Measurements from ENCODE around the gene COL18A1. TPM values are rescaled to one million over a fixed set of nuclear protein-coding genes. Genes with fewer than 3 reads are reported as not detected.
A peak's percentile ranks its signal among the peaks of the same experiment; 100 is the strongest.

Gene COL18A1
- total RNA-seq, 2 experiments from 2014 or later: 8.0 to 8.8 TPM

DNA sequence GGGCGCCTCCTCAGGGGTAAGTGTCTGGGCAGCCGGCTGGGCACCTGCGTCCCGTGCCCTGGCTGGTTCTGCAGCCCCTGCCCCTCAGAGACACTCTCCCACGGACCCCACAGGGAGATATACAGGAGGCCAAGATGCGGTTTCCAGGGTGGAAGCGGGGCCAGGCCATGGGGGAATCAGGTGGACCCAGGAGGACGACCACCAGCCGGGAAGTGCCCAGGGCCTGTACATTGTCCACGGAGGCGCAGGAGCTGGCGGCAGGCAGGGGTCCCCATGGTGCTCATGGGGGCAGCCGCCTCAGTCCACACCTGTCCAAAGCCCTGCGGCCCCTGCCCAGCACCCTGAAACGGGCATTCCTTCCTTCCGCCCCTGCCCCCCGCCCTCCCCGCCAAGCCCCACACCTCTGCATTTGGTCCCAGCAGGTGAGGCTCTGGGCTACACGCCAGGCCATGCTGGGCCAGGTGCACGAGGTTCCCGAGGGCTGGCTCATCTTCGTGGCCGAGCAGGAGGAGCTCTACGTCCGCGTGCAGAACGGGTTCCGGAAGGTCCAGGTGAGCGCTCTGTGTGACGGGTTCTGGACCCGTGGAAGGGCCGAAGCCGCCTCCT is 100.6 kb downstream of the COL18A1 start:
- H3K4me1 Mint-ChIP-seq: no peaks in the 10 kb centered on the region
- no peaks in the 10 kb centered on the region for H3K9me3 Mint-ChIP-seq (ENCODE audit: low read depth)
- ChIA-PET POLR2A (no interaction called here), CTCF (interaction anchor here (0.6 to 0.7 kb wide), 2 partner anchors 22 to 415 kb away, joined by 3 read pairs; no protein-coding TSS in a partner anchor)
- DNase-seq (no peak), ATAC-seq (no peak)
- no peaks in the 10 kb centered on the region for H3K27me3 Mint-ChIP-seq
- intact Hi-C loops (cut with DNase I, micrococcal nuclease): no loop called here
- H3K4me3 Mint-ChIP-seq: no peak overlapping the region
- no peak overlapping the region for H3K27ac Mint-ChIP-seq
- no peaks in the 10 kb centered on the region for H3K36me3 Mint-ChIP-seq (ENCODE audit: low read depth)

DNA sequence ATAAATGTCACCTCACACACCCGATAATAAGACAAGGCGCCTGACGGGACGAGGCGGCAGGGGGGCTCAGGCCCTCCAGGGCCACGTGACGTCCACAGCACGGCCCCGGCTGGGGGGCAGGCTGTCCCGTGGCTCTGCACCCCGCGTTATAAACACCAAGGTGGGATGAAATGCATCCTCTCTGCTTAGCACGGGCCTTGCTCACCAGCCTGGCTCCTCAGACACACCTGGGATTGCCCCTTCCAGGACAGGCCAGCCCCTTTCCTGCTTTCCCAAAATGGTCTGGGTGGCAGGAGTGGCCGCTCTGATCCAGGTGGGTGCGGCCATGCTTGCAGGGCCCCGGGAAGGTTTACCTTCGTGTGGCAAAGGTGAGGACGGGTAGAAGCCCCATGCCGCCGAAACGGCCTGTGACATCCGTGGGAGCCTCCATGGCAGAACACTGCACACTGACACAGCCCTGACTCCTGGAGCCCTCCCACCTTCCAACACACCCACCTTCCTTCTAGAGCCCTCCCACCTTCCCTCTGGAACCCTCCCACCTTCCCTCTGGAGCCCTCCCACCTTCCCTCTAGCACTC is 101.4 kb downstream of the COL18A1 start:
- no peak for ATAC-seq
- CTCF ChIA-PET: interaction anchor here (0.7 kb wide), 1 partner anchor 414 kb away, joined by 3 read pairs; no protein-coding TSS in a partner anchor

DNA sequence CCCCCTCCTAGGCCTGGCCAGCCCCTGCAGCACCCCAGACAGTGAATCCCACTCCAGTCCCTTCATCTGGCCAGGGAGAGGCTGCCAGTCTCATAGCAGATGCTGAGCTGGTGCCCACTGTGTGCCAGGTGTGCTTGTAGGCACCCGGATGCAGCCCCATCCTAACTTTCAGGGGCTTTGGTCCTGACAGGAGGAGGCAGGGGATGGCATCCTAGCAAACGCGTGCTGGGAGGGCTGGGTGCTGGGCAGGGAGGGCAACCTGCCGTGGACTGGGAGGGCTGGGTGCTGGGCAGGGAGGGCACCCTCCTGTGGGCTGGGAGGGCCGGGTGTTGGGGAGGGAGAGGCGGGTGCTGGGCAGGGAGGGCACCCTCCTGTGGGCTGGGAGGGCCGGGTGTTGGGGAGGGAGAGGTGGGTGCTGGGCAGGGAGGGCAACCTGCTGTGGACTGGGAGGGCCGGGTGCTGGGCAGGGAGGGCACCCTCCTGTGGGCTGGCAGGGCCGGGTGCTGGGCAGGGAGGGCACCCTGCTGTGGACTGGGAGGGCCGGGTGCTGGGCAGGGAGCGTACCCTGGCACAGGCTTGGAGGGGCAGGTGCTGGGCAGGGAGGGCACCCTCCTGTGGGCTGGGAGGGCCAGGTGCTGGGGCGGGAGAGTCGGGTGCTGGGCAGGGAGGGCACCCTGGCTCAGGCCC is 102.0 kb downstream of the COL18A1 start:
- POLR2A ChIA-PET: no interaction called here
- ATAC-seq: no peak
- DNase-seq: no peak

More for the DNA sequence above, 101.4 kb downstream of the COL18A1 start:
- no peaks in the 10 kb centered on the region for H3K9me3 Mint-ChIP-seq (ENCODE audit: low read depth)
- intact Hi-C loops (cut with DNase I, micrococcal nuclease): no loop called here
- H3K4me3 Mint-ChIP-seq: no peak overlapping the region
- no peak for DNase-seq
- no peaks in the 10 kb centered on the region for H3K4me1 Mint-ChIP-seq
- H3K36me3 Mint-ChIP-seq (ENCODE audit: low read depth): no peaks in the 10 kb centered on the region
- no peaks in the 10 kb centered on the region for H3K27me3 Mint-ChIP-seq
- POLR2A ChIA-PET: no interaction called here
- H3K27ac Mint-ChIP-seq: no peak overlapping the region

DNA sequence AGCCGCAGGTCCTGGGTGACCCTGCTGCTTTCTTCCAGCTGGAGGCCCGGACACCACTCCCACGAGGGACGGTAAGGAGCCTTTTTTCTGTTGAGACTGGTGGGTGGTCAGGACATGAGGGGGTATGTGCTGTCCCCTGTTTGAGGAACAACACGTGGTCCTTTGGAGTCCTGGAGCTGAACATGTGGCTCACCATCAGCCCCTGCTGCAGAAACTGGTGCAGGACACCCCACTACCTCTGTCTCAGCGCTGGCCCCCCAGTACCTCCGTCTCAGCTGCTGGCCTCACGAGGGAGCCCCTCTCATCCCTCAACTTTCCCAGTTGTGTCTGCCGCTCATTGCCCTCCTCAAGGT is 102.5 kb downstream of the COL18A1 start:
- no peak overlapping the region for H3K27ac Mint-ChIP-seq
- no peak overlapping the region for H3K4me3 Mint-ChIP-seq
- intact Hi-C loops (cut with DNase I, micrococcal nuclease): no loop called here
- POLR2A ChIA-PET: no interaction called here
- no peaks in the 10 kb centered on the region for H3K27me3 Mint-ChIP-seq
- DNase-seq (no peak), ATAC-seq (no peak)
- H3K36me3 Mint-ChIP-seq (ENCODE audit: low read depth): no peaks in the 10 kb centered on the region
- CTCF ChIA-PET: no interaction called here
- no peaks in the 10 kb centered on the region for H3K9me3 Mint-ChIP-seq (ENCODE audit: low read depth)
- H3K4me1 Mint-ChIP-seq: no peaks in the 10 kb centered on the region

More for the DNA sequence above, 102.0 kb downstream of the COL18A1 start:
- no peak overlapping the region for H3K27ac Mint-ChIP-seq
- no peaks in the 10 kb centered on the region for H3K4me1 Mint-ChIP-seq
- H3K36me3 Mint-ChIP-seq (ENCODE audit: low read depth): no peaks in the 10 kb centered on the region
- H3K27me3 Mint-ChIP-seq: no peaks in the 10 kb centered on the region
- intact Hi-C loops (cut with DNase I, micrococcal nuclease): no loop called here
- CTCF ChIA-PET: no interaction called here
- no peak overlapping the region for H3K4me3 Mint-ChIP-seq
- H3K9me3 Mint-ChIP-seq (ENCODE audit: low read depth): no peaks in the 10 kb centered on the region

DNA sequence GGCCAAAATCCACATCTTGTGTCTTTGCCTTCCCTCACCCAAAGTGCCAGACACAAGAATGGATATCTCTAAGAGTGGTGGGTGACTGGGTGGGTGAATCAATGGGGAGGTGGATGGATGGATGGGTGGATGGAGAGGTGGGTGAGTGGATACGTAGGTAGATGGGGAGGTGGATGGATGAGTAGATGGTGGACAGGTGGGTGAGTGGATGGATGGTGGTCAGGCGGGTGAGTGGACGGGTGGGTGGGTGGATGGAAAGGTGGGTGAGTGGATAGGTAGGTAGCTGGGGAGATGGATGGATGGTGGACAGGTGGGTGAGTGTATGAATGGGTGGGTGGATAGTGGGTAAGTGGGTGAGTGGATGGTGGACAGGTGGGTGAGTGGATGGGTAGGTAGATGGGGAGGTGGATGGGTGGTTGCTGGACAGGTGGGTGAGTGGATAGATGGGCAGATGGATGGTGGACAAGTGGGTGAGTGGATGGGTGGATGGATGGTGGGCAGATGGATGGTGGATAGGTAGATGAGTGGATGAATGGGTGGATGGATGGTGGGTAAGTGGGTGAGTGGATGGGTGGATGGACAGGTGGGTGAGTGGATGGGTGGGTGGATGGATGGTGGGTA is 103.0 kb downstream of the COL18A1 start:
- no peaks in the 10 kb centered on the region for H3K27me3 Mint-ChIP-seq
- CTCF ChIA-PET: no interaction called here
- H3K27ac Mint-ChIP-seq: no peak overlapping the region
- no peaks in the 10 kb centered on the region for H3K4me1 Mint-ChIP-seq
- DNase-seq (no peak), ATAC-seq (no peak)
- H3K4me3 Mint-ChIP-seq: no peak overlapping the region
- intact Hi-C loops (cut with DNase I, micrococcal nuclease): no loop called here
- no peaks in the 10 kb centered on the region for H3K36me3 Mint-ChIP-seq (ENCODE audit: low read depth)
- POLR2A ChIA-PET: no interaction called here
- H3K9me3 Mint-ChIP-seq (ENCODE audit: low read depth): no peaks in the 10 kb centered on the region

DNA sequence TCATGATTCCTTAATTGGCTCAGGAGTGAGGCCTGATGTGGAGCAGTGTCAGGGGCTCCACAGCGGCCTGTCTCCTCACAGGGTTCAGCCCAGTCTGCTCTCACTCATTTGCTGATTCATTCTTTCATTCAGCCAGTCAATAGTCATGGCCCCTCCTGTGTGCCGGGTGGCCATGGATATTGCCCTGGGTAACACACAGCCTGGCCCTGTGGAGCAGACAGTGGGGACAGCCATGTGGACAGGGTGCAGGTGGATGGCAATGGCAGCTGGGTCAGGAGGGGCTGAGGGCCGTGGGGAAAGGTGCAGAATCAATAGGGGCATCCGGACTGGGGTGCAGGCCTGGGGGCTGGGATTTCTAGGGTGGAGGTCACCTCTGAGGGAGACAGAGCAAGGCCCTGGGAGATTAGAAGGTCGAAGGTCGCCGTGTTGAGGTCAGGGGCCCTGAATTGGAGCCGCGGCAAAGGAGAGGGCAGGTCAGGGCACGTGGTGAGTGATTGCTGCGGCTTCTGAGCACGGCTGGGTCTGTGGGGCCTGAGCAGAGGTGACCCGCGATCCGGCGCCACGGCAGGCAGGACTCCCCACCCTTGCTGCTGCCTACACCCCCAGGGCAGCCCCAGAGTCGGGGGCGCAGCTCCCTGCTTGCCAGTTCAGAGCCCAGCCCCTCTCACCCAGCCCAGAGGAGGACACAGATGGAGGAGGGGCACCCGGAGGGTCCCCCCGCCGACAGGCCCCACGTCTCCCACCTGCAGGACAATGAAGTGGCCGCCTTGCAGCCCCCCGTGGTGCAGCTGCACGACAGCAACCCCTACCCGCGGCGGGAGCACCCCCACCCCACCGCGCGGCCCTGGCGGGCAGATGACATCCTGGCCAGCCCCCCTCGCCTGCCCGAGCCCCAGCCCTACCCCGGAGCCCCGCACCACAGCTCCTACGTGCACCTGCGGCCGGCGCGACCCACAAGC is 103.9 kb downstream of the COL18A1 start:
- POLR2A ChIA-PET: no interaction called here
- Mint-ChIP-seq H3K27me3 (no peaks in the 10 kb centered on the region), H3K4me3 (no peak overlapping the region), H3K36me3 (ENCODE audit: low read depth) (no peaks in the 10 kb centered on the region), H3K4me1 (no peaks in the 10 kb centered on the region), H3K27ac (no peak overlapping the region), H3K9me3 (ENCODE audit: low read depth) (no peaks in the 10 kb centered on the region)
- ATAC-seq (peak; percentile 24), DNase-seq (no peak)
- CTCF ChIA-PET: no interaction called here
- intact Hi-C loops (cut with DNase I, micrococcal nuclease): no loop called here

DNA sequence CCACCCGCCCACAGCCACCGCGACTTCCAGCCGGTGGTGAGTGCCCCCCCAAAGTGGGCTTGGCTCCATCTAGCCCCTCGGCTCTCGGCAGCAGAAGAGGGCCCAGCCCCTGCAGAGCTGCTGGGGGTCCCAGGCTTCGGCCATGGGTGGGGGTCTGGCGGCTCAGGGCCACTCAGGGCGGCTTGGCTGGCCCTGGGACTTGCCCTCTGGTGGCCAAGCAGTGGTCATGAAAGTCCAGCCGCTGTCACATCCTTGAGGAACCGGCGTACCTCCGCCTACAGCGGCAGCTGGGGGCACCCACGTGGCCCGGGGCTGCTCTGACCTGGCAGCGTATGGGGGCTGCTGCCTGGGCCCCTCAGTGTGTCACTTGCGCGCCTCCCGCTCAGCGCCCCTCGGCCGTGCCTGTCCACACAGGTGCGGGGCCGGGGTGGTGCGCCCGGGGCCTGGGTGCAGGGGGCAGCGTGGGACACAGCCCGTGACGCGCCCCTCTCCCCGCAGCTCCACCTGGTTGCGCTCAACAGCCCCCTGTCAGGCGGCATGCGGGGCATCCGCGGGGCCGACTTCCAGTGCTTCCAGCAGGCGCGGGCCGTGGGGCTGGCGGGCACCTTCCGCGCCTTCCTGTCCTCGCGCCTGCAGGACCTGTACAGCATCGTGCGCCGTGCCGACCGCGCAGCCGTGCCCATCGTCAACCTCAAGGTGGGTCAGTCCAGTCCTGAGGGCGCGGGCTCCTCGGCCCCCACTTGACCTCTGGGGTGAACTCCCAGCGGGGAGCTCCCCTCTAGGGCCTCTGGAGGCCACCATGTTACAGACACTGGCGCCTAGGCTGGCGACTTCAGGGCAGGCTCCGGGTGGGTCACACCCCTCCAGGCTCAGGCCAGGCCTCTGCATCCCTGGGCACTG is 104.9 kb downstream of the COL18A1 start:
- no peak for ATAC-seq
- intact Hi-C loops (cut with DNase I, micrococcal nuclease): no loop called here
- DNase-seq: no peak
- H3K4me3 Mint-ChIP-seq: no peak overlapping the region
- POLR2A ChIA-PET: no interaction called here
- H3K27ac Mint-ChIP-seq: no peak overlapping the region
- no peaks in the 10 kb centered on the region for H3K36me3 Mint-ChIP-seq (ENCODE audit: low read depth)
- no peaks in the 10 kb centered on the region for H3K9me3 Mint-ChIP-seq (ENCODE audit: low read depth)
- H3K4me1 Mint-ChIP-seq: no peaks in the 10 kb centered on the region
- CTCF ChIA-PET: no interaction called here
- no peaks in the 10 kb centered on the region for H3K27me3 Mint-ChIP-seq

DNA sequence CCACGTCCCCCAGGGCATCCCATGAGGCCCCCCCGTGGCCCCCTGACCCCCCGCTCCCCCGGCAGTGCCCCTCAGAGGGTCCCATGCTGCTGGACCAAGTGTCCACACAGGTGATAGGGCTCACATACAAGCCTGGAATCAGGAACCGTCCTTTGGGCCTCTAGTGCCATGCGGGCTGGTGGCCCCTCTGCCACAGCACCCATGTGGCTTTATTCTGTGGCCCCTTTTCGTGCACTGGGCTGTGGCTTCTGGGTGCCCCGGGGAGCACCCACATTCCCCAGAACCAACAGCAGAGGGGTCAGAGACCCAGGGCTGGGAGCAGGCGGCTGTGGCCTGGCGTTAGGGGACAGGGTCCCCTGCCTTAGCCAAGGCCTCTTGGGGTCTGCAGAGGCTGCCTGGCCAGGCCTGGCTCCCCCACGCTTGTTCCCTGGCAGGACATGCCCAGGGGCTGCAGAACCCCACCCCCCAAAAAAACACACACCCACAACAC is 105.5 kb downstream of the COL18A1 start:
- H3K27me3 Mint-ChIP-seq: no peaks in the 10 kb centered on the region
- POLR2A ChIA-PET: no interaction called here

DNA sequence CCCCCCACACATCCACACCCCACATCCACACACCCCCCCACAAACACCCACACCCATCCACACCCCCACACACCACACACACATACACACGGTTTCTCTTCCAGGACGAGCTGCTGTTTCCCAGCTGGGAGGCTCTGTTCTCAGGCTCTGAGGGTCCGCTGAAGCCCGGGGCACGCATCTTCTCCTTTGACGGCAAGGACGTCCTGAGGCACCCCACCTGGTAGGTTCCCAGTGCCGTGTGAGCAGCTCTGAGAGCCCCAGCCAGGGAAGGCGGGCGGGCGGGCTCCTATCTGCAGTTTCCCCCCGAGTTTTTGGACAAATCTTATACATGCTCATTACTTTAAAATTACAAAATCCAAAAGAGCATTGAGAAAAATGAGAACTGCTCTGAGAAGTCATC is 106.0 kb downstream of the COL18A1 start:
- POLR2A ChIA-PET: no interaction called here
- Mint-ChIP-seq H3K4me3 (no peak overlapping the region), H3K27ac (no peak overlapping the region), H3K27me3 (no peaks in the 10 kb centered on the region), H3K4me1 (no peaks in the 10 kb centered on the region), H3K36me3 (ENCODE audit: low read depth) (peaks cover 2% of the 10 kb centered on the region), H3K9me3 (ENCODE audit: low read depth) (no peaks in the 10 kb centered on the region)
- DNase-seq: no peak
- intact Hi-C loops (cut with DNase I, micrococcal nuclease): no loop called here
- CTCF ChIA-PET: no interaction called here
- no peak for ATAC-seq

More for the DNA sequence above, 105.5 kb downstream of the COL18A1 start:
- CTCF ChIA-PET: no interaction called here
- Mint-ChIP-seq H3K9me3 (ENCODE audit: low read depth) (no peaks in the 10 kb centered on the region), H3K4me1 (no peaks in the 10 kb centered on the region), H3K4me3 (no peak overlapping the region), H3K27ac (no peak overlapping the region), H3K36me3 (ENCODE audit: low read depth) (peaks cover 1% of the 10 kb centered on the region)
- intact Hi-C loops (cut with DNase I, micrococcal nuclease): no loop called here
- no peak for ATAC-seq
- DNase-seq: no peak

DNA sequence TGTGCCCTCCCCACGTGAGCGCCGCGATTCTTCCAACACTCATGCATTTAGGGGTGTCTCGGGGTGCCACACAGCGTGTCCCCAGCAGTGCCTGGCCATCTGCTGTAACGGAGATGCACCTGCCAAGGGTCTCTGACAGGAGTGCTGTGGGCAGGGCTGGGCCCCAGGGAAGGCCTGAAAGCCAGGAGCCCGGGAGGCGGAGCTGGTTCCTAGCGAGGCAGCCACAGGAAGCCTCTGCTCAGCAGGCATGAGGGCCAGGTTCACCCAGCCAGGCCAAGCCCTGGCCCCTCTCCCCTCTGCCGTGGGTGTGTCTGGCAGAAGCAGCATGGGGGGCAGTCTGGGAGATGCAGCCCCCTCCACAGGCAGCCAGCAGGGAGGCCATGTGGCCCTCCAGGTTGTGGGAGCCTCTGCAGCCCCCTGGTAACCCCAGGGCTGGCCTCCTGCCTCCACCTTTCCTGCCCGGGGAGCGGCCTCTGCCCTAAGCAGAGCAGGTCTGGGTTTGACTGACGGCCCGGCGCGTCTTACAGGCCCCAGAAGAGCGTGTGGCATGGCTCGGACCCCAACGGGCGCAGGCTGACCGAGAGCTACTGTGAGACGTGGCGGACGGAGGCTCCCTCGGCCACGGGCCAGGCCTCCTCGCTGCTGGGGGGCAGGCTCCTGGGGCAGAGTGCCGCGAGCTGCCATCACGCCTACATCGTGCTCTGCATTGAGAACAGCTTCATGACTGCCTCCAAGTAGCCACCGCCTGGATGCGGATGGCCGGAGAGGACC is 106.9 kb downstream of the COL18A1 start:
- Mint-ChIP-seq H3K27ac (no peak overlapping the region), H3K4me1 (no peaks in the 10 kb centered on the region), H3K27me3 (no peaks in the 10 kb centered on the region), H3K4me3 (no peak overlapping the region), H3K36me3 (ENCODE audit: low read depth) (peaks cover 7% of the 10 kb centered on the region), H3K9me3 (ENCODE audit: low read depth) (no peaks in the 10 kb centered on the region)
- ChIA-PET CTCF (no interaction called here), POLR2A (no interaction called here)
- DNase-seq (no peak), ATAC-seq (no peak)
- intact Hi-C loops (cut with DNase I, micrococcal nuclease): no loop called here
